Sciatic nerve (tissue), 2 donors: ENCODE data around the gene ADAM15. TPM values are rescaled to one million over a fixed set of nuclear protein-coding genes. Genes with fewer than 3 reads are reported as not detected.

Source experiments
- ATAC-seq: fragments of 200-7000 bp; cut with Tn5 transposase; one replicate; pipeline ENCODE4 v1.9.1; 2020; ENCODE audit warnings: mild to moderate bottlenecking, moderate library complexity
- DNase-seq: peaks from one replicate; pipeline ENCODE4 v3.0.0-alpha.2; 2020; ENCODE audit warnings: low spot score
- intact Hi-C: fragments of 100-400 bp; cut with DNase I; formaldehyde crosslinking; loops from one replicate; pipeline ENCODE4 v1.14.2; 2022
- total RNA-seq: library from RNA; stranded (reverse); fragmentation: NEBNext Ultra II Directional; extraction: Animal tissue kit (Norgen Biotek cat#: 25700); gene quantifications from one replicate; pipeline ENCODE4 v1.2.1, GENCODE V29; 2021
- donor health status: DM: no; HTN: no; CAD: no.
- donor health status: DM: no; HTN: no; CAD: no.

ADAM15 gene
- total RNA-seq, 1 donor from 2014 or later, result 147 TPM

DNA sequence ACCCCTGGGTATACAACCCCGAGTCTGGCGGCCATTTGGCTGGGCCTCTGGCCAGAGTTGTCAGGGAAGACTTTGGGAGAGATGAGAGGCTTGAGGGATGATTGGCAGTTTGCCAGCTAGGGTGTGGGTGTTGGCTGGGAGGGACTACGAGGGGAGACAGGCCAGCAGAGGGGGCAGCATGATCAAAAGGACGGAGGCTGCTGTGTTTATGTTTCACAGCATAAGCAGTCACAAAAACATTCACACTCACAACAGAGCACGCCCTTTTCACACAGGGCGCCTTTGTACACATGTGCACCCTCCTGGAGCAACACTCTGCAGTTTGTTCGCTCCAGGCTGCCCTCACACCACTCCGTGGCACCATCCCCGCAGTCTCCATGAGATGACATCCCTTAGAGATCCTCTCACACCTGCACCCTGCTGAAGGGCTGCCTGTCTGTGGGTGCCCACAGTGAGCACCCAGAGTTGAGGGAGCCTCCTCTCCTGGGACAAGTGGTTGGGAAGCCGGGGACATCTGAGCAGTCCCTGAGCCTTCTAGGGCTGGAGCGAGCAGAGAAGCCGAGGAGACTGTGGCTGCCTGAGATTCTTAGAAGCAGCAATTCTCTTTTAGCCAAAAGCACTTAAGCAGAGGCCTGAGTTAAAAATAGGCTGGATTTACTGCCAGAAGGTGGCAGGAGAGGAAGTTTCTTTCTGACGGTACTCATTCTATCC is 43.0 kb downstream of the ADAM15 start:
- intact Hi-C loops, result loop anchor here (5.0 kb wide), 1 partner anchor 73 kb away; no protein-coding TSS in a partner anchor
- DNase-seq, result no peak
- ATAC-seq, result peak; percentile 70

DNA sequence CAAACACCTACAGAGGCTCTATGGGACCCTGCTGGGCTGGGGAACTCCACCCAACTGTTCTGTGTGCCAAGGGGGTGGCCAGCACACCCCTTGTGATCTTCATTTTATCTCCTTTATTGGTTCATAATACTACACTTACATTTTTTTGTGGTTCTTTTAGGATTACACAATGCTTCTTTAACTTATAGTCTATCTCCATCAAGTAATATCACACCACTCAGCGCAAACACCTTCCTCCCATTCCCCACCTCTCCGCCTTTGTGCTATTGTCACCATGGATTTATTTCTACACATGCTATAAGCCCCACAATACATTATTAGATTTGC is 43.5 kb downstream of the ADAM15 start:
- DNase-seq (no peak), ATAC-seq (no peak)
- intact Hi-C loops, result loop anchor here (5.0 kb wide), 1 partner anchor 73 kb away; no protein-coding TSS in a partner anchor

- intact Hi-C loops, result no loop called here
- ATAC-seq, result no peak
These were observed 48.2 kb downstream of the ADAM15 start for GRCh38 chr1:155099331-155099730.

DNA sequence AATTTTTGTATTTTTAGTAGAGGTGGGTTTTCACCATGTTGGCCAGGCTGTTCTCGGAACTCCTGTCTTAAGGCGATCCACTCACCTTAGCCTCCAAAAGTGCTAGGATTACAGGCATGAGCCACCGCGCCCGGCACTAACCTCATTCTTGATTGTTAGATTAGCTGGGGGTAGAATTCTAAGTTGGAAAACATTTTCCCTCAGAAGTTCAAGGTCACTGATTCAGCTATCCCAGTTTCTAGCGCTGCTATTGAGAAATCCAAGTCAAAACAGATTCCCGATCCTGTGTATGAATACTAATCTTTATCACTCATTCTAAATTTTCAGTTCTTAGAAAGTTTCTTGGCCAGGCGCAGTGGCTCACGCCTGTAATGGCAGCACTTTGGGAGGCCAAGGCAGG is 52.2 kb downstream of the ADAM15 start:
- ATAC-seq, result no peak
- intact Hi-C loops, result no loop called here

More at GRCh38 chr1:155099331-155099730, 48.2 kb downstream of the ADAM15 start:
- DNase-seq, result no peak

GRCh38 chr1:155104605-155105534 is 53.8 kb downstream of the ADAM15 start:
- intact Hi-C loops, result no loop called here
- ATAC-seq (no peak), DNase-seq (no peak)

More for the DNA sequence above, 52.2 kb downstream of the ADAM15 start:
- no peak for DNase-seq

DNA sequence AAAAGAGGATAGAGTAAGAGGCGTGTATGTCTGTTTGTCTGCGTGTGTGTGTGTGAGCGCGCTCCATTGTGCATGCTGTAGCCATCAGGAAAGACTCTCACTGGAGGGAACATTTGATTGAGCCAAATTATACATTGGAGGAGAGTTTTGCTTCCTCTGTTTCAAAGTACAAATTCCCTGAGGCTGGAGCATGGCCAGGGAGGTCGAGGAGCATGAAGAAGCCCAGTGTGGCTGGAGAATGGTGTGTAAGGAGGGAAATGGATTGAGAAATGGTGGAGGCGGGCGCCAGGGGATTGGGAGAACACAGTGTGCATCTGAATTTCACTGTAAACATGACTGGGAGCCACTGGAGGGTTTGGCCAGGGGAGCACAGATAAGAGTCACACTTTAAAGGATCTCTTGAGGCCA is 54.5 kb downstream of the ADAM15 start:
- intact Hi-C loops, result no loop called here
- no peak for DNase-seq
- peak; percentile 85 for ATAC-seq

DNA sequence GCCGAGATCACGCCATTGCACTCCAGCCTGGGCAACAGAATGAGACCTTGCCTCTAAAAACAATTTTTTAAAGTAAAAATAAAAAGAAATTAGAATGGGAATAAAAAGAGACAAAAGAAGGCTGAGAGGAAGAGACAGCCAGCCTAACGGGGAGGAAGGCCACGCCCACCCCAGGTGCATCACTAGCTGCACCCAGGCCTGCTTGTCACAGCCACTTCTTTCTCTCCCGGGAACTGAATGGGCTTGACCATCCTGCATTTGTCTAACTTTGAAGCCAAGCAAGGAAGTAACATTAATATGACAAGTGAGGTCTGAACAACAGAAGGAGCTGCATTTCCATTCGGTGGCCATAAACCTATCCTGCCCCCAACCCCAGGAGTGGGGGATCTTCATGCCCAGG is 55.7 kb downstream of the ADAM15 start:
- intact Hi-C loops, result no loop called here
- no peak for ATAC-seq
- DNase-seq, result no peak

DNA sequence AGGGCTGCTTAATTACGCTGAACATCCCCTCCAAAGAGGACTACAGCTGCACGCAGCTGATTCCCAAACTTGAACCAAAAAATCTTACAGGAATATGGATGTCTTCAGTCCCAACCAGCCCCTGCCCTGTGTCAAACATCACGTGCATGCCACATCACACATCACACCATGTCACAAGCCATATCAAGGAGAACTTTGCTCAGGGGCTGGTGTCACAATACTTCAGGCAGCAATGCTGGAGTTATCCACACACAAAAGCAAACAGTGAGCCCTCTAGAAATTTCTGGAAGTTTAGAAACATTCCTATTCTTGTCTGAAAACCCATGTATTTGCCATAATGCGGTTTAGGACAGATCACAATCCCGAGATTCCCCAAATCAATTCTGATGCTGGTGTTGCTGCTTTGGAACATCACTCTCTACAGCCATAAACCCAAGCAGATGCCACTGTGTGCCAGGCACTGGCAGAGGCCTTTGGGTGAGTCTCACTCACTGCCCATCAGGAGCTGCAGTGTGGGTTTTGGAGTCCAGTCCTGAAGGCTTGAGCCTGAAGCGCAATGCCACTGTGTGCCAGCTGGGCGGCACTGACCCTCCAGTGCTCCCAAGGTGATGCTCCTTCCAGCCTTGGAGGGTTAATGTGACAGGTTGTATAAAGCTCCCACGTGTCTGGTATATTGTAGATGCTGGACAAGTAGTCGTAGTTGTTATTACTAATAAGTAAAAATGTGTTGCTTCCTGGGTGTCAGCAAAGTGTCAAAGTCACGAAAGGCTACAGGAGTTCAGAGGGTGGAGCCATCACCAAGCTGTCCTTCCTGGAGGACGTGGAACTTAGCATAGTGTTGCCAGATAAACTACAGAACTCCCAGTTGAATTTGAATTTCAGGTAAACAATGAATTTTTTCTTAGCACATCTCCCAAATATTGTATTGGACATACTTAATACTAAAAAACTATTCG is 56.5 kb downstream of the ADAM15 start:
- DNase-seq (no peak), ATAC-seq (no peak)
- intact Hi-C loops, result no loop called here

- intact Hi-C loops, result no loop called here
These were observed 57.2 kb downstream of the ADAM15 start for GRCh38 chr1:155108296-155108695.

DNA sequence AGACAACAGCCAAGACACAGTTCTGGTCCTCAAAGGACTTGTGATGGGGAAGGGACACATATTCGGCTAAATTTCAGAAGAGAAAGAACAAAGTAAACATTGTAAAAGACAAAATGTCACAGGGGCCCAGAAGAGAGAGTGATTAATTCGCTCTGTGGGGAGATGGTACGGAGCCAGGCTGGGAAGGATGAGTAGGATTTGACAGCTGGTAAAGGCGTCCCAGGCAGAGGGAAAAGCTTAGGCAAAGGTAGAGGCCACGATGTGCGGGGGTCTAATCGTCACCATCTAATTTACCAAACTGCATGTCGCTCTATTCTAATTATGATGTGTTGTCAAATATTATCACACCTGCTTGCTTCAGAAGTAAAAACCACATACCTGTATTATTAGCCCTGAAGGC is 59.3 kb downstream of the ADAM15 start:
- ATAC-seq, result no peak
- no peak for DNase-seq
- intact Hi-C loops, result no loop called here

More at GRCh38 chr1:155108296-155108695, 57.2 kb downstream of the ADAM15 start:
- DNase-seq, result no peak
- no peak for ATAC-seq

DNA sequence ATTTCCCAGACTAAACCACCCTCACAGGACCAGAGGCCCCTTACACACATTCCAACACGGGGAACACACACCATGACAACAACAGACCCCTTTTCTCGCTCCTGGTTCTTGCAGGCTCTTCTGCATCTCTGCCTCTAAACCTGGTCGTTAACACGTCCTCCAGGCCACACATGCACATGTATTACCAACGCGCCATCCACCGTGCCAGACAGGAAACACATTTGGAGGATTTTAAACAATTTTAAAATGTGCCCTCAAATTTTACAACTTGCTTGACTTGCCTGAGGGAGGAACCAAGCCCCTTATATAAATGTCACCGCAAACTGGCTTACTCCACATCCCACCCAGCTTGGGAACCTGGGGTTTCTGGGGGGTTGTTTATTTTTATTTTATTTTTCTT is 59.7 kb downstream of the ADAM15 start:
- DNase-seq, result no peak
- intact Hi-C loops, result no loop called here
- ATAC-seq, result no peak

Other genes with a start within 250 kb of the ADAM15 start
- gene KCNN3, start 181.0 kb upstream of the ADAM15 start, total RNA-seq, result 1.8 TPM
- 30.4 TPM for gene PMVK, start 114.6 kb upstream of the ADAM15 start, total RNA-seq
- 71.1 TPM for gene PBXIP1, start 95.2 kb upstream of the ADAM15 start, total RNA-seq
- gene PYGO2, start 89.5 kb upstream of the ADAM15 start, total RNA-seq, result 25.0 TPM
- gene SHC1, start 80.6 kb upstream of the ADAM15 start, total RNA-seq, result 92.5 TPM
- 31.7 TPM for gene CKS1B, start 76.6 kb upstream of the ADAM15 start, total RNA-seq
- gene FLAD1, start 68.0 kb upstream of the ADAM15 start, total RNA-seq, result 24.3 TPM
- gene LENEP, start 57.7 kb upstream of the ADAM15 start, total RNA-seq, result not detected
- gene ZBTB7B, start 48.5 kb upstream of the ADAM15 start, total RNA-seq, result 45.3 TPM
- gene DCST2, start 17.5 kb upstream of the ADAM15 start, total RNA-seq, result 5.5 TPM
- gene DCST1, start 17.5 kb upstream of the ADAM15 start, total RNA-seq, result 0.31 TPM
- gene EFNA4, start 12.4 kb downstream of the ADAM15 start, total RNA-seq, result 3.1 TPM
- 2.4 TPM for gene EFNA3, start 27.5 kb downstream of the ADAM15 start, total RNA-seq
- 49.0 TPM for gene EFNA1, start 76.6 kb downstream of the ADAM15 start, total RNA-seq
- gene SLC50A1, start 84.5 kb downstream of the ADAM15 start, total RNA-seq, result 20.8 TPM
- gene DPM3, start 89.2 kb downstream of the ADAM15 start, total RNA-seq, result 75.3 TPM
- gene KRTCAP2, start 122.0 kb downstream of the ADAM15 start, total RNA-seq, result 162 TPM
- 4.8 TPM for gene TRIM46, start 122.5 kb downstream of the ADAM15 start, total RNA-seq
- gene THBS3, start 156.6 kb downstream of the ADAM15 start, total RNA-seq, result 58.8 TPM
- gene MTX1, start 157.4 kb downstream of the ADAM15 start, total RNA-seq, result 20.0 TPM
- 28.4 TPM for gene ENTREP3, start 204.2 kb downstream of the ADAM15 start, total RNA-seq
- gene SCAMP3, start 211.0 kb downstream of the ADAM15 start, total RNA-seq, result 44.0 TPM
- 57.8 TPM for gene CLK2, start 222.2 kb downstream of the ADAM15 start, total RNA-seq
- gene HCN3, start 226.1 kb downstream of the ADAM15 start, total RNA-seq, result 8.0 TPM